HepG2 (cell line): ENCODE results near the gene NAP1L1. TPM values are rescaled to one million over a fixed set of nuclear protein-coding genes. Genes with fewer than 3 reads are reported as not detected.

ENCODE experiments used
- GABPB1 ChIP-seq: IDR thresholded peaks from 2 replicates; pipeline ENCODE4 v1.6.1; 2016; ENCODE audit warnings: mild to moderate bottlenecking, missing genetic modification reagents, moderate library complexity, missing compliant biosample characterization
- HOXA3 ChIP-seq: sonication (generic); formaldehyde crosslinking; IDR thresholded peaks from 2 replicates; pipeline ENCODE4 v1.5.0; 2020; ENCODE audit warnings: missing genetic modification reagents
- RNF2 ChIP-seq: fragments of 450-650 bp; conservative IDR thresholded peaks from 2 replicates; pipeline ENCODE4 v1.6.1; 2016; ENCODE audit warnings: low read depth
- SALL2 ChIP-seq: sonication (generic); formaldehyde crosslinking; IDR thresholded peaks from 2 replicates; pipeline ENCODE4 v1.8.1; 2023; ENCODE audit warnings: mild to moderate bottlenecking, missing genetic modification reagents, inconsistent platforms
- TAF15 ChIP-seq: fragments of 200-400 bp; formaldehyde crosslinking; IDR thresholded peaks from one replicate; pipeline ENCODE4 v1.6.1; 2018; ENCODE audit warnings: mild to moderate bottlenecking, low read depth, low read length; ENCODE audit not compliant: poor library complexity, severe bottlenecking
- YEATS4 ChIP-seq: sonication (generic); formaldehyde crosslinking; IDR thresholded peaks from 2 replicates; pipeline ENCODE4 v1.4.0; 2020; ENCODE audit warnings: missing genetic modification reagents, borderline replicate concordance
- ZEB1 ChIP-seq: IDR thresholded peaks from 2 replicates; pipeline ENCODE4 v1.6.1; 2012; ENCODE audit warnings: mild to moderate bottlenecking, low read depth, inconsistent platforms; ENCODE audit not compliant: insufficient replicate concordance
- ZNF232 ChIP-seq: sonication (generic); formaldehyde crosslinking; IDR thresholded peaks from 2 replicates; pipeline ENCODE4 v1.4.0; 2020; ENCODE audit warnings: missing genetic modification reagents, borderline replicate concordance
- ZNF557 ChIP-seq: sonication (generic); formaldehyde crosslinking; IDR thresholded peaks from 2 replicates; pipeline ENCODE4 v1.4.0; 2020; ENCODE audit warnings: missing genetic modification reagents
- ZNF790 ChIP-seq: sonication (generic); formaldehyde crosslinking; IDR thresholded peaks from 2 replicates; pipeline ENCODE4 v1.8.0; 2022; ENCODE audit warnings: missing genetic modification reagents, mild to moderate bottlenecking, borderline replicate concordance
- polyA plus RNA-seq, 8 experiments: library from polyadenylated mRNA; depleted of rRNA in 3 of 8; stranded (reverse) in 7 of 8; unstranded in 1 of 8; fragments of >200 nt; fragmentation: Illumina TruSeq in 4 of 8; extraction: Trizol in 4 of 8; gene quantifications; 2 replicates each; pipeline versions ENCODE4 v1.2.1 to v1.2.3, GENCODE V29; 2011 to 2016; ENCODE audit warnings: low read depth in 4 of 8, missing spikeins in 1 of 8, mixed read lengths in 1 of 8; ENCODE audit not compliant: insufficient read depth in 1 of 8
- total RNA-seq, 5 experiments: library from RNA; depleted of rRNA; stranded (reverse); fragments of >200 nt; fragmentation: Illumina TruSeq; extraction: Trizol; gene quantifications; 2 replicates each; pipeline ENCODE4 v1.2.3, GENCODE V29; 2016; ENCODE audit warnings: low read depth in 1 of 5
- TF ChIP-seq, protein P1 (sequence below): sonication (generic); formaldehyde crosslinking; IDR thresholded peaks from one replicate; pipeline ENCODE4 v1.5.1; 2020; ENCODE audit warnings: mild to moderate bottlenecking, missing genetic modification reagents; ENCODE audit errors: not compliant biosample characterization
- TF ChIP-seq, protein P2 (sequence below): sonication (generic); formaldehyde crosslinking; IDR thresholded peaks from 2 replicates; pipeline ENCODE4 v1.8.0; 2022; ENCODE audit warnings: mild to moderate bottlenecking, missing genetic modification reagents; ENCODE audit not compliant: insufficient replicate concordance
- TF ChIP-seq, protein P3 (sequence below): sonication (generic); formaldehyde crosslinking; IDR thresholded peaks from 2 replicates; pipeline ENCODE4 v1.4.0; 2020; ENCODE audit warnings: mild to moderate bottlenecking, low read depth, missing genetic modification reagents
- TF ChIP-seq, protein P4 (sequence below): sonication (generic); formaldehyde crosslinking; IDR thresholded peaks from 2 replicates; pipeline ENCODE4 v1.4.0; 2020; ENCODE audit warnings: mild to moderate bottlenecking, low read depth, missing genetic modification reagents

Gene NAP1L1
- total and polyA plus RNA-seq, 2 of the 13 experiments (the other 11 are each of a cell fraction or from before 2014, with no cell fraction given) = 207 to 309 TPM

DNA sequence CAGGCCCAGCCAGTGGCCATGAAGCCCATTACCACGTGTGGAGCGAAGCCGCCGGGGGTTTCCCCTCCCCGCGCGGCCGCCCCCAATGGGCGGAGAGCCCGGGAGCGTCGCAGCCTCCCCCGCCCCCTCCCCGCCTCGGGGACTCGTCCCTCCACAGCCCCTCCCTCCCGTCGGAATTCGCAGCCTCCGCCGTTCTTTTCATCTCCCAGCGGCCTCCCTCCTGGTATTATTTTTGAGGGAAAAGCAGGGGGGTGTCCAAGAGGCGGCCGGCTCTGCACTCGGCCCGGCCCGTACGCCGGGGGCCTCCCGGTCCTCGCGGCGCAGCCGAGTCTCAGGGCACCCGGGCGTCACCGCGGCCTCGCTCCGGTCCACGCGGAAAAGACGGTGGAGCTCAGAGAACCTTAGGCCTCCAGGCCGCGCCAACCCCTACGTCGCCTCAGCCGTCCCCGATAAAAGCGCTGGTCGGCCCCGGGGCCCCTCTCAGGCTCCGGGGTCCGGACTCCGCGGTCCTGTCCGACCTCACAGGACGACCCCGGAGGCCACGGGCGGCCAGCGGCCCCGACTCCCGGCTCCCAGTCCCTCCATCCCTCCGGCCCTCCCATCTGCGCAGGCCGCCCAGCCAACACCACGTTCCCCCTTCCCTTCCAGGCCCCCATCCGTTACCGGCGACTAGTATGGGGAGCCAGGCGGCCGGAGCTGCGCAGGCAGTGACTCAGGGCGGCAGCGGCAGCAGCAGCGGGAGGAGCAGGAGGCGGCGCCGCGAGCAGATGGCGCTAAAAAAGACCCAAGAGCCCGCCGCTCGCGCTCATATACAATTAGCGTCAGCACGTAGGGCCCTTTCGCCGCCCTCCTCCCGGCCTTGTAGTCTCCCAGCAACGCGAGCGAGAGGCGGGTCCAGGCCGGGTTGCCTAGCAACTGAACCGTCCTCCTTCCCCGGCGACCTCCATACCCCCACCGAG lies at the start of gene NAP1L1 (continued):
- TF ChIP-seq, protein P1, sequence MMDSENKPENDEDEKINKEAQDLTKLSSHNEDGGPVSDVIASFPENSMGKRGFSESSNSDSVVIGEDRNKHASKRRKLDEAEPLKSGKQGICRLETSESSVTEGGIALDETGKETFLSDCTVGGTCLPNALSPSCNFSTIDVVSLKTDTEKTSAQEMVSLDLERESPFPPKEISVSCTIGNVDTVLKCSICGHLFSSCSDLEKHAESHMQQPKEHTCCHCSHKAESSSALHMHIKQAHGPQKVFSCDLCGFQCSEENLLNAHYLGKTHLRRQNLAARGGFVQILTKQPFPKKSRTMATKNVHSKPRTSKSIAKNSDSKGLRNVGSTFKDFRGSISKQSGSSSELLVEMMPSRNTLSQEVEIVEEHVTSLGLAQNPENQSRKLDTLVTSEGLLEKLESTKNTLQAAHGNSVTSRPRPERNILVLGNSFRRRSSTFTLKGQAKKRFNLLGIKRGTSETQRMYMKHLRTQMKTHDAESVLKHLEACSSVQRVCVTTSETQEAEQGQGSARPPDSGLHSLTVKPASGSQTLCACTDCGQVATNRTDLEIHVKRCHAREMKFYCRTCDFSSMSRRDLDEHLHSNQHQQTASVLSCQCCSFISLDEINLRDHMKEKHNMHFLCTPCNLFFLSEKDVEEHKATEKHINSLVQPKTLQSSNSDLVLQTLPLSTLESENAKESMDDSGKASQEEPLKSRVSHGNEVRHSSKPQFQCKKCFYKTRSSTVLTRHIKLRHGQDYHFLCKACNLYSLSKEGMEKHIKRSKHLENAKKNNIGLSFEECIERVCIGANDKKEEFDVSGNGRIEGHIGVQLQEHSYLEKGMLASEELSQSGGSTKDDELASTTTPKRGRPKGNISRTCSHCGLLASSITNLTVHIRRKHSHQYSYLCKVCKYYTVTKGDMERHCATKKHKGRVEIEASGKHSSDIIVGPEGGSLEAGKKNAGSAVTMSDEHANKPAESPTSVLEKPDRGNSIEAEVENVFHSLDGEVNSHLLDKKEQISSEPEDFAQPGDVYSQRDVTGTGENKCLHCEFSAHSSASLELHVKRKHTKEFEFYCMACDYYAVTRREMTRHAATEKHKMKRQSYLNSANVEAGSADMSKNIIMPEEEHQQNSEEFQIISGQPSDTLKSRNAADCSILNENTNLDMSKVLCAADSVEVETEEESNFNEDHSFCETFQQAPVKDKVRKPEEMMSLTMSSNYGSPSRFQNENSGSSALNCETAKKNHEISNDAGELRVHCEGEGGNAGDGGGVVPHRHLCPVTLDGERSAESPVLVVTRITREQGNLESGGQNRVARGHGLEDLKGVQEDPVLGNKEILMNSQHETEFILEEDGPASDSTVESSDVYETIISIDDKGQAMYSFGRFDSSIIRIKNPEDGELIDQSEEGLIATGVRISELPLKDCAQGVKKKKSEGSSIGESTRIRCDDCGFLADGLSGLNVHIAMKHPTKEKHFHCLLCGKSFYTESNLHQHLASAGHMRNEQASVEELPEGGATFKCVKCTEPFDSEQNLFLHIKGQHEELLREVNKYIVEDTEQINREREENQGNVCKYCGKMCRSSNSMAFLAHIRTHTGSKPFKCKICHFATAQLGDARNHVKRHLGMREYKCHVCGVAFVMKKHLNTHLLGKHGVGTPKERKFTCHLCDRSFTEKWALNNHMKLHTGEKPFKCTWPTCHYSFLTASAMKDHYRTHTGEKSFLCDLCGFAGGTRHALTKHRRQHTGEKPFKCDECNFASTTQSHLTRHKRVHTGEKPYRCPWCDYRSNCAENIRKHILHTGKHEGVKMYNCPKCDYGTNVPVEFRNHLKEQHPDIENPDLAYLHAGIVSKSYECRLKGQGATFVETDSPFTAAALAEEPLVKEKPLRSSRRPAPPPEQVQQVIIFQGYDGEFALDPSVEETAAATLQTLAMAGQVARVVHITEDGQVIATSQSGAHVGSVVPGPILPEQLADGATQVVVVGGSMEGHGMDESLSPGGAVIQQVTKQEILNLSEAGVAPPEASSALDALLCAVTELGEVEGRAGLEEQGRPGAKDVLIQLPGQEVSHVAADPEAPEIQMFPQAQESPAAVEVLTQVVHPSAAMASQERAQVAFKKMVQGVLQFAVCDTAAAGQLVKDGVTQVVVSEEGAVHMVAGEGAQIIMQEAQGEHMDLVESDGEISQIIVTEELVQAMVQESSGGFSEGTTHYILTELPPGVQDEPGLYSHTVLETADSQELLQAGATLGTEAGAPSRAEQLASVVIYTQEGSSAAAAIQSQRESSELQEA = peak; percentile 0
- TF ChIP-seq TAF15 (peak; percentile 47), ZNF790 (peak; percentile 90; the same call in 1 of the 2 replicates), ZEB1 (peak; percentile 7), SALL2 (CRISPR knock-in tag) (peak; percentile 72), GABPB1 (CRISPR knock-in tag) (peak; percentile 71; the same call in 1 of the 2 replicates), YEATS4 (CRISPR knock-in tag) (peak; percentile 62), RNF2 (0 out of 2 replicates have a peak, but pooled peaks have one; percentile 20), ZNF232 (CRISPR knock-in tag) (0 out of 2 replicates have a peak, but pooled peaks have one; percentile 39), HOXA3 (peak; percentile 57; the same call in 1 of the 2 replicates), ZNF557 (no peak)
- TF ChIP-seq, protein P2, sequence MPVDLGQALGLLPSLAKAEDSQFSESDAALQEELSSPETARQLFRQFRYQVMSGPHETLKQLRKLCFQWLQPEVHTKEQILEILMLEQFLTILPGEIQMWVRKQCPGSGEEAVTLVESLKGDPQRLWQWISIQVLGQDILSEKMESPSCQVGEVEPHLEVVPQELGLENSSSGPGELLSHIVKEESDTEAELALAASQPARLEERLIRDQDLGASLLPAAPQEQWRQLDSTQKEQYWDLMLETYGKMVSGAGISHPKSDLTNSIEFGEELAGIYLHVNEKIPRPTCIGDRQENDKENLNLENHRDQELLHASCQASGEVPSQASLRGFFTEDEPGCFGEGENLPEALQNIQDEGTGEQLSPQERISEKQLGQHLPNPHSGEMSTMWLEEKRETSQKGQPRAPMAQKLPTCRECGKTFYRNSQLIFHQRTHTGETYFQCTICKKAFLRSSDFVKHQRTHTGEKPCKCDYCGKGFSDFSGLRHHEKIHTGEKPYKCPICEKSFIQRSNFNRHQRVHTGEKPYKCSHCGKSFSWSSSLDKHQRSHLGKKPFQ = peak; percentile 27
- TF ChIP-seq, protein P3, sequence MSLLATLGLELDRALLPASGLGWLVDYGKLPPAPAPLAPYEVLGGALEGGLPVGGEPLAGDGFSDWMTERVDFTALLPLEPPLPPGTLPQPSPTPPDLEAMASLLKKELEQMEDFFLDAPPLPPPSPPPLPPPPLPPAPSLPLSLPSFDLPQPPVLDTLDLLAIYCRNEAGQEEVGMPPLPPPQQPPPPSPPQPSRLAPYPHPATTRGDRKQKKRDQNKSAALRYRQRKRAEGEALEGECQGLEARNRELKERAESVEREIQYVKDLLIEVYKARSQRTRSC = no peak
- TF ChIP-seq, protein P4, sequence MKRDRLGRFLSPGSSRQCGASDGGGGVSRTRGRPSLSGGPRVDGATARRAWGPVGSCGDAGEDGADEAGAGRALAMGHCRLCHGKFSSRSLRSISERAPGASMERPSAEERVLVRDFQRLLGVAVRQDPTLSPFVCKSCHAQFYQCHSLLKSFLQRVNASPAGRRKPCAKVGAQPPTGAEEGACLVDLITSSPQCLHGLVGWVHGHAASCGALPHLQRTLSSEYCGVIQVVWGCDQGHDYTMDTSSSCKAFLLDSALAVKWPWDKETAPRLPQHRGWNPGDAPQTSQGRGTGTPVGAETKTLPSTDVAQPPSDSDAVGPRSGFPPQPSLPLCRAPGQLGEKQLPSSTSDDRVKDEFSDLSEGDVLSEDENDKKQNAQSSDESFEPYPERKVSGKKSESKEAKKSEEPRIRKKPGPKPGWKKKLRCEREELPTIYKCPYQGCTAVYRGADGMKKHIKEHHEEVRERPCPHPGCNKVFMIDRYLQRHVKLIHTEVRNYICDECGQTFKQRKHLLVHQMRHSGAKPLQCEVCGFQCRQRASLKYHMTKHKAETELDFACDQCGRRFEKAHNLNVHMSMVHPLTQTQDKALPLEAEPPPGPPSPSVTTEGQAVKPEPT (CRISPR knock-in tag) = 0 out of 2 replicates have a peak, but pooled peaks have one; percentile 22
